Eye (tissue), 1 donor: ENCODE results near the gene NOS1AP.
"Not testable (repeated sequence)": the region's sequence is repeated elsewhere in the genome, so short reads cannot be mapped to it uniquely, and the experiment has no call there.

ENCODE experiments used
- DNase-seq: peaks from one replicate; pipeline ENCODE4 v3.0.0-alpha.2; 2015

NOS1AP gene

GRCh38 chr1:162351246-162351842 lies 281.9 kb downstream of the NOS1AP start:
- DNase-seq: no peak

GRCh38 chr1:162351874-162352273 lies 282.4 kb downstream of the NOS1AP start:
- DNase-seq: not testable (repeated sequence)

GRCh38 chr1:162353078-162353477 lies 283.6 kb downstream of the NOS1AP start:
- no peak for DNase-seq

- no peak for DNase-seq
Observed at GRCh38 chr1:162353702-162354101, 284.2 kb downstream of the NOS1AP start.

GRCh38 chr1:162357681-162358266 lies 288.3 kb downstream of the NOS1AP start:
- DNase-seq: peak; percentile 49

- DNase-seq: no peak
Observed at GRCh38 chr1:162358928-162359327, 289.4 kb downstream of the NOS1AP start.

- DNase-seq: no peak
Observed at GRCh38 chr1:162359523-162360236, 290.2 kb downstream of the NOS1AP start.

- no peak for DNase-seq
Observed at GRCh38 chr1:162360237-162360873, 290.9 kb downstream of the NOS1AP start.

GRCh38 chr1:162360874-162361260 lies 291.4 kb downstream of the NOS1AP start:
- DNase-seq: no peak

- DNase-seq: peak; percentile 18
Observed at GRCh38 chr1:162361349-162361748, 291.9 kb downstream of the NOS1AP start.

GRCh38 chr1:162363823-162364222 lies 294.3 kb downstream of the NOS1AP start:
- no peak for DNase-seq

GRCh38 chr1:162364498-162364897 lies 295.0 kb downstream of the NOS1AP start:
- no peak for DNase-seq

- DNase-seq: no peak
Observed at GRCh38 chr1:162365284-162366020, 296.0 kb downstream of the NOS1AP start.

GRCh38 chr1:162366149-162366548 lies 296.7 kb downstream of the NOS1AP start:
- no peak for DNase-seq

- DNase-seq: no peak
Observed at GRCh38 chr1:162366671-162367070, 297.2 kb downstream of the NOS1AP start.

- DNase-seq: no peak
Observed at GRCh38 chr1:162367073-162367472, 297.6 kb downstream of the NOS1AP start.

- DNase-seq: no peak
Observed at GRCh38 chr1:162367772-162368171, 298.3 kb downstream of the NOS1AP start.

GRCh38 chr1:162368451-162368850 lies 299.0 kb downstream of the NOS1AP start:
- DNase-seq: no peak

- DNase-seq: no peak
Observed at GRCh38 chr1:162369571-162369970, 300.1 kb downstream of the NOS1AP start.

- peak; percentile 22 for DNase-seq
Observed at GRCh38 chr1:162370161-162370560, 300.7 kb downstream of the NOS1AP start.

- no peak for DNase-seq
Observed at GRCh38 chr1:162370721-162371120, 301.2 kb downstream of the NOS1AP start.

GRCh38 chr1:162371611-162372010 lies 302.1 kb downstream of the NOS1AP start:
- no peak for DNase-seq
